Femur (tissue), 1 donor: ENCODE measurements around the gene UBE2Z.

Source experiments
- DNase-seq: peaks from one replicate; pipeline ENCODE4 v3.0.0-alpha.2; 2017

UBE2Z gene

GRCh38 chr17:48961516-48962233 is 53.5 kb downstream of the UBE2Z start:
- no peak for DNase-seq

GRCh38 chr17:48970224-48970623 is 62.0 kb downstream of the UBE2Z start:
- no peak for DNase-seq

- DNase-seq = no peak
Observed at GRCh38 chr17:48970865-48971687, 62.9 kb downstream of the UBE2Z start.

GRCh38 chr17:48972749-48973097 is 64.5 kb downstream of the UBE2Z start:
- no peak for DNase-seq

- DNase-seq = no peak
Observed at GRCh38 chr17:48973806-48974205, 65.6 kb downstream of the UBE2Z start.
